IMR-90 (cell line): ENCODE data around the gene CKLF.

Experiments
- BHLHE40 ChIP-seq: fragments of 150-350 bp; IDR thresholded peaks from 2 replicates; pipeline ENCODE4 v1.6.1; 2016; ENCODE audit warnings: mild to moderate bottlenecking, low read depth, low read length
- CEBPB ChIP-seq: IDR thresholded peaks from 2 replicates; pipeline ENCODE4 v1.6.1; 2012; ENCODE audit warnings: low read depth, low read length, improper control_type of control experiment
- MAFK ChIP-seq: IDR thresholded peaks from 2 replicates; pipeline ENCODE4 v1.6.1; 2012; ENCODE audit warnings: low read depth, low read length, improper control_type of control experiment
- MAZ ChIP-seq: IDR thresholded peaks from 2 replicates; pipeline ENCODE4 v1.6.1; 2012; ENCODE audit warnings: low read depth, mild to moderate bottlenecking, low read length, improper control_type of control experiment, moderate library complexity, borderline replicate concordance
- NFE2L2 ChIP-seq: fragments of 150-350 bp; IDR thresholded peaks from 2 replicates; pipeline ENCODE4 v1.6.1; 2016; ENCODE audit warnings: low read depth, mild to moderate bottlenecking, low read length
- POLR2A ChIP-seq: IDR thresholded peaks from 2 replicates; pipeline ENCODE4 v1.6.1; 2012; ENCODE audit warnings: mild to moderate bottlenecking, low read depth, low read length
- RAD21 ChIP-seq: IDR thresholded peaks from 2 replicates; pipeline ENCODE4 v1.6.1; 2012; ENCODE audit warnings: low read length, improper control_type of control experiment
- RCOR1 ChIP-seq: IDR thresholded peaks from 2 replicates; pipeline ENCODE4 v1.6.1; 2012; ENCODE audit warnings: mild to moderate bottlenecking, low read length, improper control_type of control experiment; ENCODE audit not compliant: insufficient replicate concordance
- RFX5 ChIP-seq: IDR thresholded peaks from 2 replicates; pipeline ENCODE4 v1.8.0; 2012; ENCODE audit warnings: low read depth, mild to moderate bottlenecking, low read length, moderate library complexity
- SMC3 ChIP-seq: fragments of 150-350 bp; IDR thresholded peaks from 2 replicates; pipeline ENCODE4 v1.6.1; 2016; ENCODE audit warnings: low read depth, mild to moderate bottlenecking, antibody characterized with exemption, low read length, moderate library complexity
- USF2 ChIP-seq: fragments of 150-350 bp; IDR thresholded peaks from 2 replicates; pipeline ENCODE4 v1.6.1; 2017; ENCODE audit warnings: mild to moderate bottlenecking, antibody characterized with exemption, low read length, low read depth
- TF ChIP-seq, protein P1 (sequence below): conservative IDR thresholded peaks from 2 replicates; pipeline ENCODE4 v1.5.1; 2012; ENCODE audit warnings: mild to moderate bottlenecking, low read depth, low read length, improper control_type of control experiment

GRCh38 chr16:66598111-66598510 is 45.7 kb downstream of the CKLF start:
- TF ChIP-seq, protein P1, sequence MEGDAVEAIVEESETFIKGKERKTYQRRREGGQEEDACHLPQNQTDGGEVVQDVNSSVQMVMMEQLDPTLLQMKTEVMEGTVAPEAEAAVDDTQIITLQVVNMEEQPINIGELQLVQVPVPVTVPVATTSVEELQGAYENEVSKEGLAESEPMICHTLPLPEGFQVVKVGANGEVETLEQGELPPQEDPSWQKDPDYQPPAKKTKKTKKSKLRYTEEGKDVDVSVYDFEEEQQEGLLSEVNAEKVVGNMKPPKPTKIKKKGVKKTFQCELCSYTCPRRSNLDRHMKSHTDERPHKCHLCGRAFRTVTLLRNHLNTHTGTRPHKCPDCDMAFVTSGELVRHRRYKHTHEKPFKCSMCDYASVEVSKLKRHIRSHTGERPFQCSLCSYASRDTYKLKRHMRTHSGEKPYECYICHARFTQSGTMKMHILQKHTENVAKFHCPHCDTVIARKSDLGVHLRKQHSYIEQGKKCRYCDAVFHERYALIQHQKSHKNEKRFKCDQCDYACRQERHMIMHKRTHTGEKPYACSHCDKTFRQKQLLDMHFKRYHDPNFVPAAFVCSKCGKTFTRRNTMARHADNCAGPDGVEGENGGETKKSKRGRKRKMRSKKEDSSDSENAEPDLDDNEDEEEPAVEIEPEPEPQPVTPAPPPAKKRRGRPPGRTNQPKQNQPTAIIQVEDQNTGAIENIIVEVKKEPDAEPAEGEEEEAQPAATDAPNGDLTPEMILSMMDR, result no peak
- no peak for TF ChIP-seq BHLHE40
- TF ChIP-seq CEBPB, result no peak
- no peak for TF ChIP-seq MAFK
- no peak for TF ChIP-seq POLR2A
- no peak for TF ChIP-seq MAZ
- TF ChIP-seq NFE2L2, result no peak
- TF ChIP-seq RAD21, result no peak
- no peak for TF ChIP-seq SMC3
- no peak for TF ChIP-seq RFX5
- no peak for TF ChIP-seq USF2
- no peak for TF ChIP-seq RCOR1
